SU-DHL-6 (cell line): ENCODE measurements around the gene NCOA3.

Experiments used
- H2AFZ ChIP-seq: fragments of 200-600 bp; sonication (generic); 2 replicates; pipeline ENCODE4 v1.6.1; 2014; ENCODE audit warnings: low read depth, mild to moderate bottlenecking, moderate library complexity, mixed read lengths, antibody characterized with exemption, low read length; ENCODE audit not compliant: severe bottlenecking
- H3F3A ChIP-seq: fragments of 200-600 bp; shearing (Covaris generic); 2 replicates; pipeline ENCODE4 v1.6.0; 2016; ENCODE audit warnings: antibody characterized with exemption, mild to moderate bottlenecking; ENCODE audit not compliant: insufficient read depth
- H3K27ac ChIP-seq: fragments of 200-600 bp; sonication (generic); 2 replicates; pipeline ENCODE4 v1.5.1; 2016; ENCODE audit warnings: low read depth, mild to moderate bottlenecking, low read length, moderate library complexity, mixed read lengths
- H3K27me3 ChIP-seq: fragments of 200-600 bp; sonication (generic), shearing (Covaris generic); 2 replicates; pipeline ENCODE4 v1.6.0; 2014; ENCODE audit warnings: mild to moderate bottlenecking, low read length
- H3K36me3 ChIP-seq: fragments of 200-600 bp; sonication (generic); 2 replicates; pipeline ENCODE4 v1.6.1; 2014; ENCODE audit warnings: mild to moderate bottlenecking, low read length, mixed read lengths
- H3K4me2 ChIP-seq: fragments of 300-600, 200-600 bp; shearing (Covaris generic), sonication (generic); 2 replicates; pipeline ENCODE4 v1.6.0; 2014; ENCODE audit warnings: low read length, low read depth, mild to moderate bottlenecking; ENCODE audit not compliant: poor library complexity, severe bottlenecking
- H3K4me3 ChIP-seq: fragments of 200-600 bp; sonication (generic); 2 replicates; pipeline ENCODE4 v1.5.1; 2014; ENCODE audit warnings: antibody characterized with exemption, low read length, mild to moderate bottlenecking, mixed read lengths; ENCODE audit not compliant: insufficient read depth, poor library complexity, severe bottlenecking
- H3K79me2 ChIP-seq: fragments of 200-600 bp; sonication (generic); 2 replicates; pipeline ENCODE4 v1.6.1; 2014; ENCODE audit warnings: mild to moderate bottlenecking, low read length, moderate library complexity; ENCODE audit not compliant: insufficient read depth
- H3K9ac ChIP-seq: fragments of 200-600 bp; sonication (generic); 2 replicates; pipeline ENCODE4 v1.7.0; 2014; ENCODE audit warnings: mild to moderate bottlenecking, low read length
- H3K9me2 ChIP-seq: fragments of 200-600 bp; sonication (generic); replicated peaks from 2 replicates; pipeline ENCODE4 v1.6.1; 2014; ENCODE audit warnings: low read length; ENCODE audit not compliant: insufficient read depth
- H3K9me3 ChIP-seq: fragments of 200-600 bp; sonication (generic); 2 replicates; pipeline ENCODE4 v1.6.1; 2014; ENCODE audit warnings: low read length, mixed read lengths; ENCODE audit not compliant: insufficient read depth
- H4K20me1 ChIP-seq: fragments of 200-600 bp; sonication (generic); 2 replicates; pipeline ENCODE4 v1.6.1; 2014; ENCODE audit warnings: low read depth, mild to moderate bottlenecking, antibody characterized with exemption, low read length, moderate library complexity, mixed read lengths
- EZH2phosphoT487 ChIP-seq: fragments of 200-600 bp; sonication (generic), shearing (Covaris generic); conservative IDR thresholded peaks from 2 replicates; pipeline ENCODE4 v1.6.1; 2018; ENCODE audit warnings: mild to moderate bottlenecking, antibody characterized with exemption, low read length, moderate library complexity, mixed read lengths
- TF ChIP-seq, protein P1 (sequence below): fragments of 200-600 bp; sonication (generic); IDR thresholded peaks from one replicate; pipeline ENCODE4 v1.5.1; 2017; ENCODE audit warnings: antibody characterized with exemption, mild to moderate bottlenecking, low read length, moderate library complexity; ENCODE audit not compliant: insufficient read depth, poor library complexity, severe bottlenecking

NCOA3 gene

DNA sequence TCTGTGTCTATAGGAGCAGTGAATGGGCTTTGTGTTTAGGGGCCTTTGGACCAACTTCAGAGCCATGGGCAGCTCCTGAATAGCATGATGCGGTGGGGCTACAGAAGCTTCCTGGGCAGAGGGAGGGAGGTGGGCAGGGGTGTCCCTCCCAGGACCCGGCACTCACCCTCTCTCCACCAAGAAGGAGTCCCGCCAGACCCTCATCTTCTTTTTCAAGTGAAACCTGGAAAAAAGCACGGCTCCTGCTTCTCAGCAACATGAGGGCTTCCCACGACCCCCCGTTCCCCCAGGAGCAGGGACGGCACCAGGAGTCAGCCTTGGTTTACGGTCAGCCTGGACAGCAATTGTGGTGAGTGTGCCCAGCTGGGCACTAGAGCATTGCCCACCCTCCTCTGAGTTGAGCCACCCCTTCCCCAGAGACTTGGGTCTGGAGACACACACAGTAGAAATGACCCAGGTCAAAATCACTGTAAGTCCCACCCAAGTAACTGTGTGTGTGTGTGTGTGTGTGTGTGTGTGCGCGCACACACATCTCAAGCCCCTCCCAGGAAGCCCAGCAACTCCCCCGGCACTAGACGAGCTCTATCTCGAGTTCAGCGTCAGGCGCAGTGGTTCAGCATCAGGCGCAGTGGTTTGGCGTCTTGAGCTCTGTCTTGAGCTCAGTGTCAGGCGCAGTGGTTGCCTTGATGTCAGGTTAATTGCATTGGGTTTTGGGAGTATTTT, 175.4 kb downstream of the NCOA3 start:
- Histone ChIP-seq H3K9ac (no peak overlapping the region), H3K9me2 (no peaks in the 10 kb centered on the region), H3F3A (no peaks in the 10 kb centered on the region), H3K27ac (no peak overlapping the region), H3K4me3 (no peak overlapping the region), H3K4me2 (no peak overlapping the region), H2AFZ (no peak overlapping the region), H3K27me3 (no peaks in the 10 kb centered on the region), H4K20me1 (no peaks in the 10 kb centered on the region), H3K9me3 (no peaks in the 10 kb centered on the region), H3K36me3 (no peaks in the 10 kb centered on the region), H3K79me2 (no peaks in the 10 kb centered on the region)
- TF ChIP-seq, protein P1, sequence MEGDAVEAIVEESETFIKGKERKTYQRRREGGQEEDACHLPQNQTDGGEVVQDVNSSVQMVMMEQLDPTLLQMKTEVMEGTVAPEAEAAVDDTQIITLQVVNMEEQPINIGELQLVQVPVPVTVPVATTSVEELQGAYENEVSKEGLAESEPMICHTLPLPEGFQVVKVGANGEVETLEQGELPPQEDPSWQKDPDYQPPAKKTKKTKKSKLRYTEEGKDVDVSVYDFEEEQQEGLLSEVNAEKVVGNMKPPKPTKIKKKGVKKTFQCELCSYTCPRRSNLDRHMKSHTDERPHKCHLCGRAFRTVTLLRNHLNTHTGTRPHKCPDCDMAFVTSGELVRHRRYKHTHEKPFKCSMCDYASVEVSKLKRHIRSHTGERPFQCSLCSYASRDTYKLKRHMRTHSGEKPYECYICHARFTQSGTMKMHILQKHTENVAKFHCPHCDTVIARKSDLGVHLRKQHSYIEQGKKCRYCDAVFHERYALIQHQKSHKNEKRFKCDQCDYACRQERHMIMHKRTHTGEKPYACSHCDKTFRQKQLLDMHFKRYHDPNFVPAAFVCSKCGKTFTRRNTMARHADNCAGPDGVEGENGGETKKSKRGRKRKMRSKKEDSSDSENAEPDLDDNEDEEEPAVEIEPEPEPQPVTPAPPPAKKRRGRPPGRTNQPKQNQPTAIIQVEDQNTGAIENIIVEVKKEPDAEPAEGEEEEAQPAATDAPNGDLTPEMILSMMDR, result no peak
- no peak for TF ChIP-seq EZH2phosphoT487

DNA sequence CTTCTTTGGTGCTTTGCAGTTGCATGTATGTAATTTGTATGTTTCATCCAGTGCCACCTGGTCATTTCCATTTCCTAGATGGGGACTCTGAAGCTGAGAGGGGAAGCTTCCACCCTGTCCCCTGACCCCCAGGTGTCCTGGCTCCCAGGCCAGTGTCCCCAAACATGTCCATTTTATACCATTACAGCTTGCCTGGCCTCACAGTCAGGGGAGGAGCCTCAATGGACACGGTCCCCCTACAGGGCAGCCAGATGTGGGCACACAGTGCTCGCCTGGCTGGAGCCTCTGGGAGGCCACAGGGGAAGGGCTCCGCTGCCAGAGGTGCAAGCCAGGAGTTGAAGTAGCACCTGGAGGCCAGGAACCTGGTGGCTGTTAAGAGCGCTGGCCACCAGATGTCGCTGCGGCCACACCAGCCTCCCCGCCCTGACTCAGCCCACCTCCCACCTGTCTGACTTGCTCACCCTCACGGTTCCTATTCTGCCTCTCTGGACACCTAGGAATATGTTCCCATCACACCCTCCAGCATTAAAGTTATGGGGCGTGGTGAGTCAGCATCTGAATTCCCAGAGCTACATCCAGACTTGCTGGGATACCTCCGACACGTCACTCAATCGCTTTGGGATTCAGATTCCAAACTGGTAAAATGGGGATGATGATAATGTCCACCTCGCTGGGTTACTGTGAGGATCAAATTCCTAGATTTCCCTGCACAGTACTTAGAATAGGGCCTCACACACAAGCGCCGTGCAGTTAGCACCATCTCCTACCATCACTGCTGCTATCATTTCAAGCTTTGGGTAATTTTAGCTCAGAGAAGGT, 176.2 kb downstream of the NCOA3 start:
- Histone ChIP-seq H3K9me2 (no peaks in the 10 kb centered on the region), H3K4me2 (no peak overlapping the region), H3K9ac (no peak overlapping the region), H3K4me3 (no peak overlapping the region), H3K27me3 (no peaks in the 10 kb centered on the region), H4K20me1 (no peaks in the 10 kb centered on the region), H3K9me3 (no peaks in the 10 kb centered on the region), H3F3A (no peaks in the 10 kb centered on the region), H2AFZ (no peak overlapping the region), H3K79me2 (no peaks in the 10 kb centered on the region), H3K36me3 (no peaks in the 10 kb centered on the region), H3K27ac (no peak overlapping the region)
- TF ChIP-seq EZH2phosphoT487, result no peak
- TF ChIP-seq, protein P1, result peak; percentile 62

DNA sequence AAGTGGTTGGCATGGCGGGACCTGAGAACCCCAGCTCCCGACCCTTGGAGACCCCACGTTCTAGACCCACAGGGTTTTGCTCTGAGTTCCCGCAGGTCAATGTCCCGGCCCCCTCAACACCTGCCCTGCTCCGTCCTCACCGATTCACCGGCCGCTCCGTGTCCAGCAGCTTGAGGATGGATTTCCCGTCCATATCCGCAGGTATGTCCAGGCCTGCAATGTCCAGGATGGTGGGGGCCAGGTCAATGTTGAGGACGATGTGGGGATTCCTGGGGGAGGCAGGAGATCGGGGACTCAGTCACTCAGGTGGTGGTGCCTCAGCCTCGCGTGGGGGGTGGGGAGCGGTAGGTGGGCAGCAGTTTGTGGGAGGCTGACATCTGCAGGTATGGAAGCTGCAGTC, 176.8 kb downstream of the NCOA3 start:
- Histone ChIP-seq H3K27ac (no peak overlapping the region), H3F3A (no peaks in the 10 kb centered on the region), H3K9me3 (no peaks in the 10 kb centered on the region), H3K9ac (no peak overlapping the region), H3K4me2 (no peak overlapping the region), H3K79me2 (no peaks in the 10 kb centered on the region), H3K27me3 (no peaks in the 10 kb centered on the region), H2AFZ (no peak overlapping the region), H3K4me3 (no peak overlapping the region), H3K36me3 (no peaks in the 10 kb centered on the region), H4K20me1 (no peaks in the 10 kb centered on the region), H3K9me2 (no peaks in the 10 kb centered on the region)
- TF ChIP-seq, protein P1, result no peak
- no peak for TF ChIP-seq EZH2phosphoT487
